Limb (tissue), 2 donors: ENCODE results near the gene NEGR1.

Source experiments
- DNase-seq, 2 donors: peaks; one replicate each; pipeline ENCODE4 v3.0.0-alpha.2; 2016; ENCODE audit errors: extremely low spot score in 2 of 2

The NEGR1 gene

GRCh38 chr1:71641903-71642302 is 640.4 kb downstream of the NEGR1 start:
- DNase-seq: no peak

DNA sequence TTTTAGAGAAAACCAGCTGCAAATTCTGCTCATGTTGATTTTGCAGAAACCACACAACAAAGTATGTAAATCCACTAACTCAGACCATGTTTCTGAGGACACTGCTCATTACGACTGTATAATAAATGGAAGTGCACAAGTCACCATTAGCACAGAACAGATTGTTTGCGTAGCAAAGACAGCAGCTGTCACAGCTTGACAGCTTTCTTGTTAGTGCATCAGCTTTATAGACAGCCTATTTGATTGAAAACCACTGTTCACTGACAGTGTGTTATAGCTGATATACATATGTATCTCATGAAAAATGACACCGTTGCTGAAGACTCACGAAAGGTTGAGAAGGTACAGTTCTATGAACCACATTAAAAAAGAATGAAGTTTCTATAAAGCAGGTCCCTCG is 641.3 kb downstream of the NEGR1 start:
- DNase-seq: no peak

- no peak for DNase-seq
Observed at GRCh38 chr1:71640116-71640515, 642.2 kb downstream of the NEGR1 start.

- no peak for DNase-seq
Observed at GRCh38 chr1:71638081-71638766, 644.1 kb downstream of the NEGR1 start.

DNA sequence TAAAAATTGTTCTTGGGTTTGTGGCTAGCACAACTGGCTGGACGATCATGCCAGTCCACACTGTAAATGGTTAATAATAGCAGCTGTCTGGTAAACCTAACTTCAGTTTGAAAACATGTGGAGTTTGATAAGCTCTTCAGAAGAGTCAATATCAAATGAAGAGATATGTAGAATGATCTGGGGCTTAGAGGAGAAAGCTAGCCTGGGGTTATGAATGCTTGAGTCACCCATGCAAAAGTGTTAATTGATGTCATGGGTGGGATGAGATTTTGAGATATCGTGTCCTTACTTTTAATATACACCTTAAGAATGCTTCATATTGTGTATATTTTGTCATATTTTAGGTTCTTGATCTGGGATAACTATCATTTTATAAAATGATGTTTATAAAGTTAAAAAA is 646.8 kb downstream of the NEGR1 start:
- no peak for DNase-seq

DNA sequence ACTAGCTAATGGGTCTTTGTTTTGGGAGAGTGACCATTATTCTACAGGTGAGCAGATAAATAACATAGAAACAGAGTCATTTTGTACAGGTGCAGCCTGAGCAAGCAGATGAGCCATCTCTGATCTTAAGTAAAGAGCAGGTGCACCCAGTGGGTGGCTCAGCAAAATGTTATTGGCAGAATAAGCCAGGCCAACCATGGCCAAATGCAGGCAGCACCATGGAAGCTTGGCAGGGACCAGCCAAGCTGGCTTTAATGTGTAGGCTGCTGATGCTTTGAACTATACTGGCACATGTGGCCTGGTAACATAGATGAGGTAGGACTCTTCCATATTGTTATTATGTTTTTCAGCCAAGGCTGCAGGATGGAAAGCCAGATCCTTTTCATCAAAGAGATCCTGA is 648.2 kb downstream of the NEGR1 start:
- DNase-seq: no peak

- no peak for DNase-seq
Observed at GRCh38 chr1:71630073-71630472, 652.3 kb downstream of the NEGR1 start.

GRCh38 chr1:71625004-71625403 is 657.3 kb downstream of the NEGR1 start:
- no peak for DNase-seq

DNA sequence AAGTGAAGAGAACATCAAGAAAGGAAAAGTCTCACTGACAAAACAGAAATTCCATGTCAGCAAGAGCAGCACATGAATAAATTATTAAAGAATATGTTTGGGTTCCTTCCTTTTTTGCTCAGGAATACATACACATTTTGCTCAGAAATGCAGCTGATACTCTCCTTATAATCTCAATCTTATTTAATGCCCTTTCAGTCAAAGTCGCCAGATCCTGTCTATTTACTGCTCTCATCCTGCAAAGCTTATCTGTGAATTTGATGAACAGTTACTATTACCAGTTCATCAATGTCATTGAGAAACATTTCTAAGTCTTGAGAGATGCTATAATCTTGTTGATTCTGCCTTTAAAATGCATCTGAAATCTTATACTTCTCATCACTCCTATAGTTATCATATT is 658.5 kb downstream of the NEGR1 start:
- DNase-seq: no peak

DNA sequence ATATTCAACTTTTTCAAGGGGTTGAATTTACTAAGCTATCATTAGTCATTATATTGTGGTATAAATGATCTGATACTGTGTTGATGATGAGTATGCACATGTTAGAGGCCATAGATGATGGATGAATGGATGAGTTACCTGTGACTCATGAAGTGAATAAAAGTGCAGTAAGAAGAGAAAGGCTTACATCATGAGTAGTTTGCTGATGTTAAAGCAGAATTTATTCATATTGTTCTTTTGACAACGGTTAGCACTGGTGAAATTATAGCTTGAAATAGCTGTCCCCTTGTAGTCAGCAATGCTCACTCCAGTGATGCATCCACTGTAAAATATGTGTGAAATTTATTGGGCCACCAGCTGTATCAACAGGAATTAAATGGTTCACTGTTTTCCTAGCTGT is 660.6 kb downstream of the NEGR1 start:
- no peak for DNase-seq

GRCh38 chr1:71618766-71619530 is 663.4 kb downstream of the NEGR1 start:
- peak in 1 of 2 donors; percentile 12 for DNase-seq

DNA sequence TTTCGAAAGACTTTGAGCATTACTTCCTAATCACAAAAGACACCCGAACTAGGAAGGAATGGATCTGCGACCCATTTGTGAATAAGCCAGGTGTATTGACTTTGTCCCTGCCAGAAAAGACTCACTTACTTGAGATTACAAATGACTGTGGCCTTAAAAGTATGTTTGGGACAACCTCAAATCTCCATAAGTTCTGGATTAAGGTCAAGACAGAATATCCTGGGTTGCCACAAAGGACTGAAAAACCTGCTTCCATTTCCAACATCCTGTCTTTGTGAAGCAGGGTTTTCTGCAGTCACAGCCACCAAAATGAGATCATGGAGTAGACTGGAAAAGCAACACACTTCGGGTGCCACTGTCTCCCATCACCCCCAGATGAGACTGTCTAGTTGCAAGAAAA is 664.1 kb downstream of the NEGR1 start:
- no peak for DNase-seq

DNA sequence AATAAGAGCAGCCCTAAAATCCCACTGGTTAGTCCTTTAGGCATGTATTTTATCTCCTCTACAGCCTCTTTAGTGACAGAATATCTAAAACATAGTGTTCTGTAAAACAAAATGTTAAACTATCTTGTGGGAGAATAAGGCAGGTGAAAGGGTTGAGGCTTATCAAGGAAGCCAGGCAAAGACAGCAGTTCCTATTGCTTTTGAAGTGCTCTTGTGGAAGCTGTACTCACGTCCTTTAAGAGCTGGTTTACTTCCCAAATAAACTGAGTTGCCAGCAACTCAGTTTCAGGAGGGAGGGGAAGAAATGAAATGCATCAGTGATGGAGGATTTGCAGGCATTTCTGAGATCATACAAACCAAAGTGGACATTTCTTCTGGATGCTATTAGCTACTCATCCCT is 671.9 kb downstream of the NEGR1 start:
- DNase-seq: no peak

GRCh38 chr1:71603044-71603776 is 679.1 kb downstream of the NEGR1 start:
- no peak for DNase-seq

DNA sequence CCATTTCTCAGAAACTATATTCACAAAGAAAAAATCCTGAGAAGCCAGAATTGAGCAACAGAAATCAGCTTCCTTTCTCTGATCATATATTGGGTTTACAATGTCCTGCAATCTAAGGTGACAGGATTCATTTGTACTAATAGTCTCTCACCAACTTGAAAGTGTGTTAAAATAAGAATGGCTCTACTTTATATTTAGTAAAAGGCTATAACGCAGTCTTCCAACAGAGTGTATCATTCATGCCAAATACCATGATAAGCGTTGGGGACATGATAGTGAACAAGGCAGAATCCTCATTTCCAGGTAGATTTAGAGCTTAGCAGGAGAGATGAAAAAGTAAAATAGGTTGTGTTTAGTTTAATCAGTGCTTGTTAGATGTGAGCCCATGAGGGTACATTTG is 682.3 kb downstream of the NEGR1 start:
- no peak for DNase-seq

DNA sequence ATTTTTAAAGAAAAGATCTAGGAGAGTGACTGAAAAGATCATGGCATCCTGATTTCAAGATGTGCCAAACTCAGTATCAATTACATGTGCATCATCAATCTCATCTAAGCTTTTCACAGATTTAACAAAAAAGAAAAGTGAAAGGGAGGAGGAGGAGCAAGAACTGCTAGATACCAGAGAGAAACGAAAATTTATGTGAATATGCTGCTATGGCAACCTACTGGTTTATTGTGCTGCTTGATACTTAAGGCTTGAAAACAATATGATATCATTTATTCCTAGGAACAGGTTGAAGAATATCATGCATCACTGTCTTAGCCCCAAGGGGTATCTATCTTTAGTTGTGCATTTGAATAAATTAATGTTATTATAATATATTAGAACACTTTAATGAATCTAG is 683.0 kb downstream of the NEGR1 start:
- no peak for DNase-seq

- no peak for DNase-seq
Observed at GRCh38 chr1:71593523-71593922, 688.8 kb downstream of the NEGR1 start.

DNA sequence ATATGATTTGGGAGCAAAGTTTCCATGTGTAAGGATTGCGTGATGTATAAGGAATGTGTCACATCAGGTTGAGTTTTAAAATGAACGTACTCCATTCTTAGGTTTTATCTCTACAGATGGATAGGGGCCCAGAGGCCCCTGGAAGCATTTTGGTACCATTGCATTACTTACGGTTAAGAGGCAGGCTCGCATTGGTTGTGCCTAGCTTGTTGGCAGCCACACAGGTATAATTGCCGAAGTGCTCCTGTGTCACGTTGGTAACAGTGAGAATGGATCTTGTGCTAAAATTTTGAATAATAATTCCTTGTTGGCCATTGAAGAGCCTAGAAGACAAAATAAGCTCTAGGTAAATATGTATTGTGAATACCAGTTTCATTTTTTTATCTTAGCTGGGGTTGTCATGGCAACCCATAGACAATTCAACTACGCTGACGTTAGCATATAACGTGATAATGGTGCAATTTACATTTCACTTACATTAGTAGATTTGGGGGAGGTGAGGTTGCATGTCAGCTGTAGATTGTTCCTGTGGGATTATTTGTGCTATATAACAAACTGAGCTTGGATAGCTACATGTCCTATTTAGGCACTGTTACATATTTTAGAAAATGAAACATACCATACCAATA is 689.6 kb downstream of the NEGR1 start:
- DNase-seq: no peak

- no peak for DNase-seq
Observed at GRCh38 chr1:71589005-71589404, 693.3 kb downstream of the NEGR1 start.

DNA sequence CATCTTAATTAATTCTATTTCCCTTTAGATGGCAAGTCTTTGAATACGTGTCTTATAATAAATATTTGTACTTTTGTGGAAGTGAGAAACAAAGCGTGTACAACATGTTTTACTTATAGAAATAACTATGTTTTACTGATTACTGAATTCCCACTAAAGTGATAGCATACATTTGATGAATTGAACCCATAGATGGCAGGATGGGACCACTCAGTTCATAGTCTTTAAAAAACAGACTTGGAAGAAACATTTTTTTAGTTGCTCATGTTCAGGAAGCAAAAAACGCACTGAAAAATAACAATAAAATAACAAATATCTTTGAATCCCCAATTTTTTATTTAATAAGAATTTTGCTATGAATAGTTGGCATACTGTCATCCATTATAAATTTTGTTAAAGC is 694.4 kb downstream of the NEGR1 start:
- peak in 1 of 2 donors; percentile 53 for DNase-seq

- DNase-seq: no peak
Observed at GRCh38 chr1:71586030-71586429, 696.3 kb downstream of the NEGR1 start.

DNA sequence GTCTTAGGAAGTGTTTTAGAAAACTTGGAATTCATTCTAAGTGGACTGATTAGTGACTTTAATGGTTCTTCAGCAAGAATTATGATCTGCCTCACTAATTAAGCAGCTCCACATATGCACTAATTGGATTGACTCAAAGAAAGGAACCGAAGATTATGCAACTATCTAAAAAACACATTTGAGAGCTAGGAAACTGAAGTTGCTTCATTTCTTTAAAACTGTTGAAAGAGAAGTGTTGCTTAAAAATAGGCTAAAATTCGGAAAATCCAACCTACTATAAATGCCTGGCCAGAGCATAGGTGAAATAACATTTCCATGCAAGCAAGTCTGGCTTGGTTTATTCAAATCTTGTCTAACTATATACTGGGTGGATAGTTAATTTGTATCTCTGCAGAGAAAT is 698.6 kb downstream of the NEGR1 start:
- no peak for DNase-seq
